ENCODE results near the gene STX10. TPM values are rescaled to one million over a fixed set of nuclear protein-coding genes. Genes with fewer than 3 reads are reported as not detected.

STX10 gene, protein sequence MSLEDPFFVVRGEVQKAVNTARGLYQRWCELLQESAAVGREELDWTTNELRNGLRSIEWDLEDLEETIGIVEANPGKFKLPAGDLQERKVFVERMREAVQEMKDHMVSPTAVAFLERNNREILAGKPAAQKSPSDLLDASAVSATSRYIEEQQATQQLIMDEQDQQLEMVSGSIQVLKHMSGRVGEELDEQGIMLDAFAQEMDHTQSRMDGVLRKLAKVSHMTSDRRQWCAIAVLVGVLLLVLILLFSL
- 10 to 100 TPM; 48.2 to 59.7 (median 49.3) TPM for total RNA-seq
- long read RNA-seq, donor 1, transcript STX10-204 (8 exons, 1,136 nt): major isoform, 66 of 118 reads
- long read RNA-seq, donor 1, partial matches to known transcripts: 26 of 118 reads
- long read RNA-seq, donor 1, other reads (novel, unspliced or antisense): 17 of 118 reads
- long read RNA-seq, donor 2, transcript STX10-204 (8 exons, 1,136 nt): major isoform, 19 of 35 reads
- long read RNA-seq, donor 2, partial matches to known transcripts: 9 of 35 reads
- long read RNA-seq, donor 2, other reads (novel, unspliced or antisense): 5 of 35 reads

DNA sequence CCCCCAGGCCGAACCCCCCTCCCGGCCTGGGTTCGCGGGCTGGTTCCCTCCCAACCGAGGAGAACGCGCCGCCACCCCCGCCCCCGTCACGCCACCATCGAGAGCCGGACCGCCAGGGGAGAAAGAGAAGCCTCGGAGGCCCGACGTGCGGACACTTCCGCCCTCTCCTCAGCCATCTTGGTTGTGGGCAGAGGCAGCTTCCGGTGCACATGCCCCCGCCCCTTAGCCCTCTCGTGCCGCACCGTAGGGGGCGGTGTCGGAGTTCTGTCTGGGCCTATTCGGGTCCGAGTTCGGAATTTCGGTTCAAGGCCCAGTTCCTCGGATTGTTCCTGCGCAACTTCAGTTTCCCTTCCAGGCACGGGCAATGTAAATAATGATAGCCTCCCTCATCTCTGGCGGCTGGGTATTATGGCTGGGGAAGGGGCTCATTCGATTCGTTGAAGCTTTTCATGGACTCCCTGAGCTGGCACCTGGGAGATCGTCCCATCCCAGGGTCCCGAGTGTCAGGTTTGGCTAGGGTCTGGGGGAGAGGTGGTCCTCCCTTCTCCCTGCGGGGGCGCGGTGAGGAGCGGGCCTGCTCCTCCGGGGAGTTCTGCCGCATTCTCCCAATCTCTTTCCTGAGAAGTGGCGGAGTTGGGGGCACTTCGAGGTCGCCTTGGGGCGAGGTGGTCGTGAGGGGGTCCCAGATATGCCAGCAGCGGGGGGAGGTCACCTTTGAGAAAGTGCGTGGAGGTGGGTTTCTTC is at the start of gene STX10, which contains the start of gene IER2:
Gene STX10 (minus strand): TSS at position 189 of the 744 bp plus-strand sequence. CDS start 202 bp downstream, outside the sequence.
Gene IER2 (plus strand): TSS at position 225 of the 744 bp plus-strand sequence. CDS start 2,776 bp downstream, outside the sequence.
- intact Hi-C loops (cut with DNase I, micrococcal nuclease): no loop called here
- peak; percentile 68 for ATAC-seq
- peaks cover 22% of the 10 kb centered on the region for H3K4me1 ChIP-seq (ENCODE audit: low read depth)
- H3K9me3 ChIP-seq: no peaks in the 10 kb centered on the region
- TF ChIP-seq, protein P1, sequence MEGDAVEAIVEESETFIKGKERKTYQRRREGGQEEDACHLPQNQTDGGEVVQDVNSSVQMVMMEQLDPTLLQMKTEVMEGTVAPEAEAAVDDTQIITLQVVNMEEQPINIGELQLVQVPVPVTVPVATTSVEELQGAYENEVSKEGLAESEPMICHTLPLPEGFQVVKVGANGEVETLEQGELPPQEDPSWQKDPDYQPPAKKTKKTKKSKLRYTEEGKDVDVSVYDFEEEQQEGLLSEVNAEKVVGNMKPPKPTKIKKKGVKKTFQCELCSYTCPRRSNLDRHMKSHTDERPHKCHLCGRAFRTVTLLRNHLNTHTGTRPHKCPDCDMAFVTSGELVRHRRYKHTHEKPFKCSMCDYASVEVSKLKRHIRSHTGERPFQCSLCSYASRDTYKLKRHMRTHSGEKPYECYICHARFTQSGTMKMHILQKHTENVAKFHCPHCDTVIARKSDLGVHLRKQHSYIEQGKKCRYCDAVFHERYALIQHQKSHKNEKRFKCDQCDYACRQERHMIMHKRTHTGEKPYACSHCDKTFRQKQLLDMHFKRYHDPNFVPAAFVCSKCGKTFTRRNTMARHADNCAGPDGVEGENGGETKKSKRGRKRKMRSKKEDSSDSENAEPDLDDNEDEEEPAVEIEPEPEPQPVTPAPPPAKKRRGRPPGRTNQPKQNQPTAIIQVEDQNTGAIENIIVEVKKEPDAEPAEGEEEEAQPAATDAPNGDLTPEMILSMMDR (IDR thresholded peaks at IDR 0.05): peak; percentile 58
- peaks cover 3% of the 10 kb centered on the region for H3K36me3 ChIP-seq (ENCODE audit: low read depth)
- H3K4me3 ChIP-seq: peak within 1 kb of the TSS; percentile 56
- peak; percentile 95 to 98 (median 96) for DNase-seq

DNA sequence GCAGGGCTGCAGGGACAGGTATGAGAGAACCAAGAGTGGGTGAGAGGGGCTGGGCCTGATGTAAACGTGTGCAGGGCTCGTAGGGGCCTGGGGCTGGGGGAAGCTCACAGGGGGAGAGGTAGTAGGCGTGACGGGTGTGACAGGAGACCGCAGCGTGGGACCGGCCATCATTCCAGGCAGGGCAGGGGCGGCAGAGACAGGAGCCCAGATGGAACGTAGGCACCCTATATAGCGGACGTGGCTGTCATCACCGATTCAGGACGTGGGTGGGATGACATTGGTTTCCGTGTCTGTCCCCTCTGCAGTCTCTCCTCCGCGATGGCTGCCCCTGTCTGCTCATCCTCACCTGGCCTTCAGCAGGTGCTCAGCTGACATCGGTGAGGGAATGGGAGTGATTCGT is 48.5 kb upstream of the STX10 start:
- no peak for DNase-seq
- Histone ChIP-seq H3K4me1 (ENCODE audit: low read depth) (peaks cover 16% of the 10 kb centered on the region), H3K4me3 (no peak overlapping the region), H3K36me3 (ENCODE audit: low read depth) (no peaks in the 10 kb centered on the region), H3K9me3 (no peaks in the 10 kb centered on the region)
- no peak for ATAC-seq
- intact Hi-C loops (cut with DNase I, micrococcal nuclease): loop anchor here in 1 of 2 donors (10.0 kb wide), 1 partner anchor 66 kb away; no protein-coding TSS in a partner anchor
- TF ChIP-seq, protein P1 (IDR thresholded peaks at IDR 0.05): no peak

DNA sequence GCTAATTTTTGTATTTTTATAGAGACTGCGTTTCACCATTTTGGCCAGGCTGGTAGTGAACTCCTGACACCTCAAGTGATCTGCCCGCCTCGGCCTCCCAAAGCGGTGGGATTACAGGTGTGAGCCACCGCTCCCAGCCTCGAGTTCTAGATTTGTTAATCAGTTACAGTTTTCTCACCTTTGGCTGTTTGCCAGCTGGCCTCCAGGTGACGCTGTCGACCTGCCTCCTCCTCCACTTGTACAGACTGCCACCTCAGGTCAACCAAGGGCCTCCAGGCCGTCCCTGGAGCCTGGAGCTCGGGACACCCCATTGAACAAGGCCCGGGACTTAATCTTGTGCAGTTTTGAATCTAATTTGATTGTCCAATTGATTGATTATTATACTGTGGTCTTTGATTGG is 45.5 kb upstream of the STX10 start:
- Histone ChIP-seq H3K4me1 (ENCODE audit: low read depth) (peaks cover 16% of the 10 kb centered on the region), H3K36me3 (ENCODE audit: low read depth) (no peaks in the 10 kb centered on the region), H3K9me3 (no peaks in the 10 kb centered on the region), H3K4me3 (no peak overlapping the region)
- intact Hi-C loops (cut with DNase I, micrococcal nuclease): loop anchor here in 1 of 2 donors (10.0 kb wide), 1 partner anchor 69 kb away; no protein-coding TSS in a partner anchor
- DNase-seq (peak; percentile 79 to 88 (median 82)), ATAC-seq (peak; percentile 78)
- TF ChIP-seq, protein P1 (IDR thresholded peaks at IDR 0.05): no peak

DNA sequence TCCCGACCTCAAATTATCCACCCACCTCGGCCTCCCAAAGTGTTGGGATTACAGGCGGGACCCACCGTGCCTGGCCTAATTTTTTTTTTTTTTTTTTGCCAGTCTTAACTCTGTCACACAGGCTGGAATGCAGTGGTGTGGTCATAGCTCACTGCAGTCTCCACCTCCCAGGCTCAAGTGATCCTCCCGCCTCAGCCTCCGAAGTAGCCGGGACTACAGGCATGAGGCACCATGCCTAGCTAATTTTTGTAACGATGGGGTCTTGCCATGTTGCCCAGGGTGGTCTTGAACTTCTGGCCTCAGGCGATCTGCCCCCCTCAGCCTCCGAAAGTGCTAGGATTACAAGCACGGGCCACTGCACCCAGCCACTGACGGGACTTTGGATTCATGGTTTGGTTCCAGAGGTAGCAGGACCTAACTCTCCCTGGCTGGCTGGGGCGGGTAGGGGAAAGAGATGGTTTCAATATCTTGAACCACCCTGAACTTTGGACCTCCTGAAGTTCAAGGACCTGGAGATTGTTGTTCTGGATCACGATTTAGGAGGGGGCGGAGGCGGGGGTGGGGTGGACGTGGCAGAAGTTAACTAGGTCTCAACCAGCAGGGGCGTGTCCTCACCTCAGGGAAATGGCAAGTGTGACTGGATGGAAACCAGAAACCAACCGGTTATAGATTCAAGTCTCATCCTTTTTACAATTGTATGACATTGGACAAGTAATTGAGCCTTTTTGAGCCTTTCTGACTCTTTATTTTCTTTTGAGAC is 40.8 kb upstream of the STX10 start:
- peak; percentile 73 to 88 (median 79) for DNase-seq
- TF ChIP-seq, protein P1 (IDR thresholded peaks at IDR 0.05): no peak
- H3K9me3 ChIP-seq: no peaks in the 10 kb centered on the region
- no peak overlapping the region for H3K4me3 ChIP-seq
- ATAC-seq: peak; percentile 87
- intact Hi-C loops (cut with DNase I, micrococcal nuclease): loop anchor here in 1 of 2 donors (10.0 kb wide), 1 partner anchor 74 kb away; no protein-coding TSS in a partner anchor
- H3K36me3 ChIP-seq (ENCODE audit: low read depth): no peaks in the 10 kb centered on the region
- H3K4me1 ChIP-seq (ENCODE audit: low read depth): peaks cover 16% of the 10 kb centered on the region

DNA sequence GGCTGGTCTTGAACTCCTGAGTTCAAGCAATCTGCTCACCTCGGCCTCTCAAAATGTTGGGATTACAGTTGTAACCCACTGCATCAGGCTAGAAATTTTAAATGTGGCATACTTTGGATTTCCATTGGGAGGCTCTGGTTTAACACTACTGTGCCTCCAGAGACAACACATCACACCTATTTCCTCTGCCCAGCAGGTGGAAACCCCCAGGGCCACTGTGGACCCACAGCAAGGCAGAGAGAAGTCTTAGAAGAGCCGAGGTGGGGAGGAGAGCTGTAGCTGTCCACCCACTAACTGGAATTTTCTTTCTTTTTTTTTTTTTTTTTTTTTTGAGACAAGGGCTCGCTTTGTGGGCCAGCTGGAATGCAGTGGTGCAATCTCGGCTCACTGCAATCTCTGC is 39.4 kb upstream of the STX10 start:
- DNase-seq (no peak), ATAC-seq (no peak)
- no peak overlapping the region for H3K4me3 ChIP-seq
- H3K9me3 ChIP-seq: no peaks in the 10 kb centered on the region
- intact Hi-C loops (cut with DNase I, micrococcal nuclease): no loop called here
- TF ChIP-seq, protein P1 (IDR thresholded peaks at IDR 0.05): no peak
- H3K36me3 ChIP-seq (ENCODE audit: low read depth): no peaks in the 10 kb centered on the region
- H3K4me1 ChIP-seq (ENCODE audit: low read depth): peaks cover 8% of the 10 kb centered on the region

All from mucosa of descending colon (tissue), 3 donors.